ENCODE data around the gene PDGFRB. TPM values are rescaled to one million over a fixed set of nuclear protein-coding genes. Genes with fewer than 3 reads are reported as not detected.

Gene PDGFRB
- polyA plus RNA-seq, 1 donor (not counting 4 experiments of a cell fraction or from before 2014, with no cell fraction given) = 0.14 TPM

DNA sequence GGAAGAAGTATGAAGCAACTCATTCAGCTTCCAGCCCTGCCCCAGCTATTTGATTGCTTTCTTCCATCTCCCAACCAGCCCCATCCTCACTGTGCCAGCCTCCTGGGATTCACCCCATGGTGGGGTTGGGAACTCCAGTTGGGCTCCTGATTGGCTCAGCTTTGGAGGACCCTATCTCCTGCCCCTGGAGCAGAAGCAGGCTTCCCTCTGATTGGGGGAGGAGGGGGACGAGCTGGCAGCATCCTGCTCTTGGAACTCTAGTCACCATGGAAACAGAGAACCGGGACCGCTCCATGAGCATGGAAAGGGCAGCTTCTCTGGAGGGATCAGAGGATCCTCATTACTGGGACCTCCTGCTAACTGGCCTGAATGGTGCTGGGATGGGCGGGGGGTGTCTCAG, 36.8 kb upstream of the PDGFRB start:
- no peak overlapping the region for H3K4me2 ChIP-seq (ENCODE audit: control insufficient read depth, extremely low read depth, insufficient read depth, low read depth, low read length)

DNA sequence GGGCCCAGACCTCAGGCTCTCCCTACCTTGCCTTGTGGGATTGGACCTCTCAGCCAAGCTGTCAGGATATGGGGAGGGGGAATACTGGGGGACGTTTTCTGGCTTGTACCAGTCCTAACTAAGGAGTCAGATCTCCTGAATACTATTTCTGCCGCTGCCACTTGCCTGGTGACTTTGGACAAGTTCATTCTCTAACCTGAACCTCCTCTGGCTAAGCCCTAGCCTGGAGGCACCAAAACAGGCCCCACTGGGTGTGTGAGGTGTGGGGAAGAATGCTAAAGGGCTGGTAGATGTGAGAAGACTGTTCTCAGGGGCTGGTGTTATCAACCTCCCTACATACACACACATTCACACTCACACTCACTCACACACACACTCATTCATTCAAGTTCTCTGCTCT, 35.3 kb upstream of the PDGFRB start:
- no peaks in the 10 kb centered on the region for H3K36me3 ChIP-seq (ENCODE audit: control insufficient read depth in 2 of 2, extremely low read depth in 1 of 2, insufficient read depth in 2 of 2, low read length in 2 of 2)
- FAIRE-seq = no peak
- no peak for TF ChIP-seq EZH2 (IDR thresholded peaks at IDR 0.05; ENCODE audit: low read length)
- TF ChIP-seq, protein P1, sequence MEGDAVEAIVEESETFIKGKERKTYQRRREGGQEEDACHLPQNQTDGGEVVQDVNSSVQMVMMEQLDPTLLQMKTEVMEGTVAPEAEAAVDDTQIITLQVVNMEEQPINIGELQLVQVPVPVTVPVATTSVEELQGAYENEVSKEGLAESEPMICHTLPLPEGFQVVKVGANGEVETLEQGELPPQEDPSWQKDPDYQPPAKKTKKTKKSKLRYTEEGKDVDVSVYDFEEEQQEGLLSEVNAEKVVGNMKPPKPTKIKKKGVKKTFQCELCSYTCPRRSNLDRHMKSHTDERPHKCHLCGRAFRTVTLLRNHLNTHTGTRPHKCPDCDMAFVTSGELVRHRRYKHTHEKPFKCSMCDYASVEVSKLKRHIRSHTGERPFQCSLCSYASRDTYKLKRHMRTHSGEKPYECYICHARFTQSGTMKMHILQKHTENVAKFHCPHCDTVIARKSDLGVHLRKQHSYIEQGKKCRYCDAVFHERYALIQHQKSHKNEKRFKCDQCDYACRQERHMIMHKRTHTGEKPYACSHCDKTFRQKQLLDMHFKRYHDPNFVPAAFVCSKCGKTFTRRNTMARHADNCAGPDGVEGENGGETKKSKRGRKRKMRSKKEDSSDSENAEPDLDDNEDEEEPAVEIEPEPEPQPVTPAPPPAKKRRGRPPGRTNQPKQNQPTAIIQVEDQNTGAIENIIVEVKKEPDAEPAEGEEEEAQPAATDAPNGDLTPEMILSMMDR (optimal IDR thresholded peaks at IDR 0.05 in 1 of 3, IDR thresholded peaks at IDR 0.05 in 1 of 3, conservative IDR thresholded peaks at IDR 0.05 in 1 of 3; ENCODE audit: extremely low read depth in 1 of 3, insufficient read depth in 2 of 3, low read length in 3 of 3) = no peak
- H3K4me1 ChIP-seq (ENCODE audit: control insufficient read depth, extremely low read depth, insufficient read depth, low read length) = no peaks in the 10 kb centered on the region
- no peaks in the 10 kb centered on the region for H3K9me3 ChIP-seq (ENCODE audit: control insufficient read depth, low read depth, low read length)
- H4K20me1 ChIP-seq (ENCODE audit: control insufficient read depth, extremely low read depth, insufficient read depth, low read length) = no peaks in the 10 kb centered on the region
- no peak overlapping the region for H3K27ac ChIP-seq (ENCODE audit: control insufficient read depth, insufficient read depth, low read length)
- H3K27me3 ChIP-seq (ENCODE audit: control insufficient read depth, extremely low read depth, insufficient read depth, low read length) = peaks cover 66% of the 10 kb centered on the region
- no peak overlapping the region for H2AFZ ChIP-seq (ENCODE audit: control insufficient read depth, low read length)
- dilution Hi-C loops (cut with MboI; ENCODE audit: extremely low pct_ligation_motif_present, low sequenced_read_pairs) = no loop called here
- no peaks in the 10 kb centered on the region for H3K79me2 ChIP-seq (ENCODE audit: control insufficient read depth, insufficient read depth, low read length)
- no peak overlapping the region for H3K4me3 ChIP-seq (ENCODE audit: control insufficient read depth in 2 of 3, extremely low read depth in 1 of 3, insufficient read depth in 2 of 3, low read depth in 1 of 3, low read length in 3 of 3)
- no peak overlapping the region for H3K9ac ChIP-seq (ENCODE audit: control insufficient read depth, extremely low read depth, insufficient read depth, low read length)
- DNase-seq (ENCODE audit: low read depth, low spot score) = no peak
- no peak overlapping the region for H3K4me2 ChIP-seq (ENCODE audit: control insufficient read depth, extremely low read depth, insufficient read depth, low read depth, low read length)
- no peaks in the 10 kb centered on the region for H3K9me1 ChIP-seq (ENCODE audit: control insufficient read depth, extremely low read depth, insufficient read depth, low read length)

More for the DNA sequence above, 36.8 kb upstream of the PDGFRB start:
- Histone ChIP-seq H2AFZ (ENCODE audit: control insufficient read depth, low read length) (no peak overlapping the region), H3K9me1 (ENCODE audit: control insufficient read depth, extremely low read depth, insufficient read depth, low read length) (no peaks in the 10 kb centered on the region), H3K9me3 (ENCODE audit: control insufficient read depth, low read depth, low read length) (no peaks in the 10 kb centered on the region), H3K4me1 (ENCODE audit: control insufficient read depth, extremely low read depth, insufficient read depth, low read length) (no peaks in the 10 kb centered on the region), H3K4me3 (ENCODE audit: control insufficient read depth in 2 of 3, extremely low read depth in 1 of 3, insufficient read depth in 2 of 3, low read depth in 1 of 3, low read length in 3 of 3) (no peak overlapping the region), H3K36me3 (ENCODE audit: control insufficient read depth in 2 of 2, extremely low read depth in 1 of 2, insufficient read depth in 2 of 2, low read length in 2 of 2) (no peaks in the 10 kb centered on the region), H4K20me1 (ENCODE audit: control insufficient read depth, extremely low read depth, insufficient read depth, low read length) (no peaks in the 10 kb centered on the region), H3K9ac (ENCODE audit: control insufficient read depth, extremely low read depth, insufficient read depth, low read length) (no peak overlapping the region), H3K27me3 (ENCODE audit: control insufficient read depth, extremely low read depth, insufficient read depth, low read length) (peaks cover 67% of the 10 kb centered on the region), H3K27ac (ENCODE audit: control insufficient read depth, insufficient read depth, low read length) (no peak overlapping the region), H3K79me2 (ENCODE audit: control insufficient read depth, insufficient read depth, low read length) (no peaks in the 10 kb centered on the region)
- TF ChIP-seq, protein P1 (optimal IDR thresholded peaks at IDR 0.05 in 1 of 3, IDR thresholded peaks at IDR 0.05 in 1 of 3, conservative IDR thresholded peaks at IDR 0.05 in 1 of 3; ENCODE audit: extremely low read depth in 1 of 3, insufficient read depth in 2 of 3, low read length in 3 of 3) = no peak
- TF ChIP-seq EZH2 (IDR thresholded peaks at IDR 0.05; ENCODE audit: low read length) = peak; percentile 14
- FAIRE-seq = no peak
- dilution Hi-C loops (cut with MboI; ENCODE audit: extremely low pct_ligation_motif_present, low sequenced_read_pairs) = no loop called here
- DNase-seq (ENCODE audit: low read depth, low spot score) = no peak
